ENCODE data around the gene PHLDB2.

PHLDB2 gene

DNA sequence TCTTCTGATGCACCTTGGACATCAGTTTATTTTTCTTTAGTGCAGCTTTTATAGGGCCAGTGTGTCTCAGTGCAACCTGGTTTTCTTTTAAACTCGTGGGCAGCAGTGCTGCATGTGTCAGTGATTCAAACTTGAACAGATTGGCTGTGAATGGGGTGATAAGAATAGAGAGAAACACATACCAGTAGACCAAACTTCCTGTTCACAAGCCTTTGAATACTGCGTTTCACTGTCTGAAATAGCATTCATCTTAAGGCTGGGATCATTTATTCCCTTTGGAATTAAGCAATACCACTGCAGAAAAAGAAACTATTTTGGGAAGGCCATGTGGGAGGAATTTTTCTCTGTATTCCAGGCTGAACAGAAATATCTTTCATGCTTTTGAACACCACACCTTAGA lies 51.7 kb downstream of the PHLDB2 start:
- Mint-ChIP-seq H3K27me3 (peaks cover 16% of the 10 kb centered on the region), H3K9me3 (no peaks in the 10 kb centered on the region), H3K4me1 (no peaks in the 10 kb centered on the region), H3K36me3 (no peaks in the 10 kb centered on the region), H3K27ac (no peak overlapping the region), H3K4me3 (no peak overlapping the region)
- DNase-seq: no peak
- CTCF ChIA-PET: no interaction called here

DNA sequence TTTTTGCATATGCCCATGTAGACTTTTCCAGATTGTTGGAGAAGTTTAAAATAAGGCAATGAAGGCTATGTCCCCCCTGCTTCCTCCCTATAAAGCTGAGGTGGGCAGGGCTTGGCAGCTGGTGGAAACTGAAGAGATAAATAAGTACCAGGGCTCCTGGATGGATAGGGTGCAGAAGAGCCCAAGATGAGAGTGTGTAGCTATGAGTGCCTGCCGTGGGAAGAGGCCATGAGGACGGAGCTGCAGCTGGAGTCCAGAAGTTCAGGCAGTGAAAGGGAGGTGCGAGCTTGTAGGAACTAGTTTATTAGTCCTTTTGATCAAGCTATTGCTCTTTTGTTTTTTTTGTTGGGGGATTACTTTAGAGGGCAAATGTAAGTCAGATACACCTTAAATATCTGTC lies 52.4 kb downstream of the PHLDB2 start:
- Mint-ChIP-seq H3K27me3 (peaks cover 16% of the 10 kb centered on the region), H3K36me3 (no peaks in the 10 kb centered on the region), H3K27ac (no peak overlapping the region), H3K4me3 (no peak overlapping the region), H3K4me1 (no peaks in the 10 kb centered on the region), H3K9me3 (no peaks in the 10 kb centered on the region)
- no peak for DNase-seq
- CTCF ChIA-PET: interaction anchor here (0.8 kb wide), 1 partner anchor 195 kb away, joined by 3 read pairs; no protein-coding TSS in a partner anchor

DNA sequence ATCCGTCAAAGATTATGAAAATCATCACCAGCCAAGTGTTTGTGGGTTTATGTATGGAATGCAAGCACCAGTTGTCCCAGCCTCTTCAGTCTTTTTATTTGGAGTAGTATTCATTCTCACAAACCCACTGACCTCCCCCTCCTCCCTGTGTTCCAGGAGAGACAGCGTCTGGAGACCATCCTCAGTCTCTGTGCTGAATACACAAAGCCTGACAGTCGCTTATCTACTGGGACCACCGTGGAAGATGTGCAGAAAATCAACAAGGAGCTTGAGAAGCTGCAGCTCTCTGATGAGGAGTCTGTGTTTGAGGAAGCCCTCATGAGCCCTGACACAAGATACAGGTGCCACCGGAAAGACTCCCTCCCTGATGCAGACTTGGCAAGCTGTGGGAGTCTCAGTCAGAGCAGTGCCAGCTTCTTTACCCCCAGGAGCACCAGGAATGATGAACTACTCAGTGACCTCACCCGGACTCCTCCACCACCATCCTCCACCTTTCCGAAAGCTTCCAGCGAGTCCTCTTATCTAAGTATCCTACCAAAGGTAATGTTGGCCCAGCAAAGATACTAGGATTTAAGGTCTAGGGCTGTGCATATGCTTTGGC lies 54.2 kb downstream of the PHLDB2 start:
- peaks cover 16% of the 10 kb centered on the region for H3K27me3 Mint-ChIP-seq
- H3K9me3 Mint-ChIP-seq: no peaks in the 10 kb centered on the region
- no peaks in the 10 kb centered on the region for H3K4me1 Mint-ChIP-seq
- CTCF ChIA-PET: no interaction called here
- no peaks in the 10 kb centered on the region for H3K36me3 Mint-ChIP-seq
- H3K4me3 Mint-ChIP-seq: no peak overlapping the region
- H3K27ac Mint-ChIP-seq: no peak overlapping the region
- no peak for DNase-seq

DNA sequence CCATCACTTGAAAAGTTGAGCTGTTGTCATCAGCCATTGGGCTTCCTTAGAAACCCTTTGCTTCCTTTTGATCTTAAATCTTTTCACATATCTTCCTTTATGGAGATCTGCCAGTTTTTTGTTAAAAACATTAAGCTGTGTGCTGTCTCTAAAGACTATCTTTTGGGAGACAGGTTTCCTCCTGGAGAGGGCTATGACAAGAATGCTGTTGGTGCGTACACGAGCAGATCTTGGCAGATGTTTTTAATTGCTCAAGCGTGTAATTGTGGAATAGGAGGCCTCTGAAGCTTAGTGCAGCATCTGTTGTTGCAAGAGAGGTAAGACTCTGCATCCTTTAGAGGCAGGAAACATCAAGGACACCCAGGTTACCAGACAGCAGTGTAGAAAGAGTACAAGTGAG lies 56.8 kb downstream of the PHLDB2 start:
- CTCF ChIA-PET: no interaction called here
- DNase-seq: no peak
- H3K9me3 Mint-ChIP-seq: no peaks in the 10 kb centered on the region
- H3K4me3 Mint-ChIP-seq: no peak overlapping the region
- H3K27ac Mint-ChIP-seq: no peak overlapping the region
- no peaks in the 10 kb centered on the region for H3K4me1 Mint-ChIP-seq
- H3K27me3 Mint-ChIP-seq: peaks cover 16% of the 10 kb centered on the region
- no peaks in the 10 kb centered on the region for H3K36me3 Mint-ChIP-seq

DNA sequence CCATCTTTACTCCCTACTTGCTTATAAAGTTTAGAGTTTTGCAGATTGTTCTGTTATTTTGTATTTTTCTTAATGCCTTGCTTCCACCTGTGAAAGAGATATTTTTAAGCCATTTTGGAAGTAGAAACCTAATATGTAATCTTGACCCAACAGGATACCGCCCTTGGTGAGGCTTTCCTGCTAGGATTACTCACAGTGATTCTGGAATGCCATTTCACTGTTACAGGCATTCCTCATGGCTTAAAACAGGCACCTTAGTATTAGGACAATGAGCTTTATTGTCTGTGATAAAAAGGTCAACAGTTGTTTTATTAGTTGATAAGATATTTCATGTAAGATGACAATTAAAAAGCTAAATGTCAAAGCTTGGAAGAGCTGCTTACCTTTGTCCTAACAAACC lies 58.2 kb downstream of the PHLDB2 start:
- CTCF ChIA-PET: interaction anchor here (0.6 to 1.2 kb wide), 2 partner anchors 12 kb away, joined by 3 read pairs; no protein-coding TSS in a partner anchor
- H3K36me3 Mint-ChIP-seq: no peaks in the 10 kb centered on the region
- DNase-seq: no peak

DNA sequence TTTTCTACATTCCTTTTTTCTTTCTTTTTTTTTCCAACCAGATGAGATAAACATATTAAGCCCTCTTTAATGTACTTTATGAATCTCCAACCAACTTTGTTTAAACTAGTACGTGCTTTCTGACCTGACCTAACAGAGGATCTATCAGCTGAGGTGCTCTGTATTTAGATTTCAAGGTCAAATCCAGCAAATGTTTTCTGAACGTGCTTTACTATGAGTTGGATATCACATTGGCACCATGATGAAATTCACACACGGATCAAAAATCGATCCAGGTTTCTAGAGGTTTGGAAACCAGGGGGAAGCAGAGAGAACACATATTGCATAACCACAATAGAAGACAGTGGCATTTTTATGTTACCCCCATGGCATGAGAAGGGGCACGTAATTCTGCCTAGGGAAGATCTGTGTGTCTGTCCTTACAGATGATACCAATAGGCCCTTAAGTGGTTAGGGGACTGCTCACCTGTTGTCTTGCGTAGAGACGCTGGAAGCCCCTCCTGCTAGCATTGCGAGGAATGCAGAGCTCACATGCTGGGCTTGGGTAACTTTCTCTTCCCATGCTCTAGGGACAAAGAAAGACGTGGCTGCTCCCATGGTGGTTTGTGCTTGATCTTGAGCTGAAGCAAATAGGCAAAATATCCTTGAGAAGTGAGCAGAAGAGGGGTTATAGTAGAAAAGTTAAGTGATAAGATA lies 60.5 kb downstream of the PHLDB2 start:
- H3K4me3 Mint-ChIP-seq: no peak overlapping the region
- no peak overlapping the region for H3K27ac Mint-ChIP-seq
- CTCF ChIA-PET: no interaction called here
- no peaks in the 10 kb centered on the region for H3K36me3 Mint-ChIP-seq
- H3K4me1 Mint-ChIP-seq: no peaks in the 10 kb centered on the region
- DNase-seq: no peak
- H3K9me3 Mint-ChIP-seq: no peaks in the 10 kb centered on the region
- H3K27me3 Mint-ChIP-seq: peaks cover 6% of the 10 kb centered on the region

More for the DNA sequence above, 58.2 kb downstream of the PHLDB2 start:
- H3K4me1 Mint-ChIP-seq: no peaks in the 10 kb centered on the region
- H3K9me3 Mint-ChIP-seq: no peaks in the 10 kb centered on the region
- no peak overlapping the region for H3K4me3 Mint-ChIP-seq
- peaks cover 12% of the 10 kb centered on the region for H3K27me3 Mint-ChIP-seq
- H3K27ac Mint-ChIP-seq: no peak overlapping the region

DNA sequence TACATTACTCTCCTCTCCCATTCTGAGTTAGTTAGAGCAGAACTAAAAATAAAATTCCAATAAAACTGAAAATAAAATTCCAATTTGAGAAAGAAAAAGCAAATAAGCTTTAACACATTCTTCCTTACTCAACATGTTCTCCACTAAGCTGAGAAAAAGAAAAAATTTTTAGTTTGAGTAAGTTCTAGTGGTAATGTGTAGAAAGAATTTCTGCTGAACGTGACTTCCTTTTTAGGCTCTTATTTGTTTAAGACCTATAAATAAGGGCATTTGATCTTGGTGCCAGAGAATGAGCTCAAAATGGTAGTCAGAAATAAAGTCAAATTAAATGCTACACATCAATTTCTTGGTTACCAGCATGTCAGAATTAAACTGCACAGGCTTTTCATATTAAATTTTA lies 62.1 kb downstream of the PHLDB2 start:
- CTCF ChIA-PET: interaction anchor here (0.8 to 1.3 kb wide), 2 partner anchors 11 to 205 kb away, joined by 3 to 4 read pairs; no protein-coding TSS in a partner anchor

DNA sequence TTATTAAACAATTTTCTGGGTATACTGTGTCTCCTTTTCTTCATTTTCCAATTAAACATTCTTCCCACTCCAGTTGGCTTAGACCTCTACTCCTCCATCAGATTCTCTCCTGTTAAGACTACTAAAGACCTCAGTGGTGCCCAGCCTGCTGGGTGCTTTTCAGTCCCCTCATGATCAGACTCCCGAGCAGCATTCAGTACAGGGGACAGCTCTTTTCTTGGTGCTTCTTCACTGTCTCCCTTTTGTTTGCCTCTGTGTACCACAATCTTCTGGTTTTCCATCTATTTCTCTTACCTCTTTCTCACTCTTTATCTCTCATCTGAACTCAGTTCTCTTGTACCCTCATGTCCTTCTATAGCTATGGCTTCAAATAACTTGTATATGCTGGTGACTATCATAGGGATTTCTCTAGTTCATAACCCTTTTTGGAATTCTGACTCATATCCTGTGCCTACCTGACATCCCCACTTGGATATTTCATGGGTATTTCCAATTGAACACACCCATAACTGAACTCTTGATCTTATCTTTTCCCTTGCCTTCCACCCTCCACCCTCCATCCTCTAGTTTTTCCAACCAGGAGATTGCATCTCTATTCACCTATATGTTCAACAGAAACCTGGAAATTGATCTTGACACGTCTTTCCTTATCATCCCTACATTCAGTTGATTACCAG lies 64.2 kb downstream of the PHLDB2 start:
- Mint-ChIP-seq H3K4me1 (no peaks in the 10 kb centered on the region), H3K9me3 (no peaks in the 10 kb centered on the region), H3K36me3 (no peaks in the 10 kb centered on the region), H3K4me3 (no peak overlapping the region), H3K27me3 (no peaks in the 10 kb centered on the region), H3K27ac (no peak overlapping the region)
- CTCF ChIA-PET: interaction anchor here (1.2 kb wide), 1 partner anchor 14 kb away, joined by 3 read pairs; no protein-coding TSS in a partner anchor
- no peak for DNase-seq

More for the DNA sequence above, 62.1 kb downstream of the PHLDB2 start:
- no peaks in the 10 kb centered on the region for H3K4me1 Mint-ChIP-seq
- no peaks in the 10 kb centered on the region for H3K9me3 Mint-ChIP-seq
- no peak for DNase-seq
- H3K4me3 Mint-ChIP-seq: no peak overlapping the region
- no peaks in the 10 kb centered on the region for H3K36me3 Mint-ChIP-seq
- no peak overlapping the region for H3K27ac Mint-ChIP-seq
- H3K27me3 Mint-ChIP-seq: no peaks in the 10 kb centered on the region

DNA sequence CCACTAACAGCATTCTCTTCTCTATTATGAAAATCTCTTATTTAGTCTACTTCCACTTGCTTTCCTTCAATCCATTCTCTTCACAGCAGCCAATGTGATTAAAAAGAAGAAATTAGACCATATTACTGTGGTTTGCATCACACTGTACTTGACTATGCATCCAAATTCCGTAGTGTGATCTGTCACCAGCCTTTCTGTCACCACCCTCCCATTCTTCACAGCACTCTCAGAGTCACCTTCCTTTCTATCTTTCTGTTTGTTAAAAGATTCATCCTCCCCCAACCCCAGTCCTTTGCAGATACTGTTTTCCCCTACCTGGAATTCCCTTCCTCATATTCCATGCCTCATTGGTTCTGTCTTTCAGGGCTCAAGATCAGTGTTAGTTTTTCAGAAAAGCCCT lies 64.7 kb downstream of the PHLDB2 start:
- Mint-ChIP-seq H3K9me3 (no peaks in the 10 kb centered on the region), H3K4me3 (no peak overlapping the region), H3K27ac (no peak overlapping the region), H3K27me3 (no peaks in the 10 kb centered on the region), H3K4me1 (no peaks in the 10 kb centered on the region), H3K36me3 (no peaks in the 10 kb centered on the region)
- no peak for DNase-seq
- CTCF ChIA-PET: no interaction called here

DNA sequence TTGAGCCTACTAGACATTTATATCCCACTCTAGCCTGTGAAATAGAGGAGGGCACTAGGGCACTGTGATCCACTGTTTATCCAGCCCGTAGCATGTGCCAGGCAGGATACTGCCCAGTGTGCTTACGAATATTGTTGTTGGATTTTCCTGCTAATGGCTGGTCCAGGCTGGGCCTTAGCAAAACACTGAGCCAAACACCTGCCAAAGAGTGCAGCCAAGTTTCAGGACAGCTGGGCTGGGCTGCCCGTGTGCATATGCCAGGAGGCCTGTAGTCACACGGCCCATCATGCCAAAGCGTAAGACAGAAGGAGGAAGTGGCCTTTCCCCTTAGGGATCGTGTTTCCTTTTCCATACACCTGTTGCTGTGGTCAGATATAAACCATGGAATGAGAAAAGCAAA lies 65.2 kb downstream of the PHLDB2 start:
- H3K4me3 Mint-ChIP-seq: no peak overlapping the region
- no peak overlapping the region for H3K27ac Mint-ChIP-seq
- no peaks in the 10 kb centered on the region for H3K27me3 Mint-ChIP-seq
- no peaks in the 10 kb centered on the region for H3K9me3 Mint-ChIP-seq
- CTCF ChIA-PET: no interaction called here
- no peaks in the 10 kb centered on the region for H3K36me3 Mint-ChIP-seq
- no peaks in the 10 kb centered on the region for H3K4me1 Mint-ChIP-seq
- no peak for DNase-seq

DNA sequence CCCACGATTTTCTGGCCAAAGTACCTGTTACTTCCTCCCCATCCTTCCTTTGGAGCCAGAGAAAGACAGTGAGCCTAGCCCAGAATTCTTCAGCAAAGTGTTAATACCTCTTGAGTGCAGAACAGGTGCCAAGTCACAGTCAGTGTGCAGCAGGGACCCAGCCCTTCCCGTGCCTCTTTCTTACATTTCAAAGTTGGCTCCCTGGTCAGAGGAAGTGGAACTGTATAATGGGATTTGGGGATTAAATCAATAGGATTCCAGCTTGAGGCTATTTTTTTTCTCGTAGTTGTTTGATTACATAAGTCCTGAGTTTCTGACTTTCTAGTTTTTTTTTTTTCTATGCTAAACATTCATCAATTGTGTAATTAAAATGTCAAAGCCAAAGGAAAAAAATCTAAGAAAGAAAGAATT lies 67.2 kb downstream of the PHLDB2 start:
- Mint-ChIP-seq H3K27ac (no peak overlapping the region), H3K9me3 (no peaks in the 10 kb centered on the region), H3K36me3 (no peaks in the 10 kb centered on the region), H3K4me1 (no peaks in the 10 kb centered on the region), H3K4me3 (no peak overlapping the region), H3K27me3 (peaks cover under 1% of the 10 kb centered on the region)
- DNase-seq: no peak
- CTCF ChIA-PET: interaction anchor here (0.9 to 1.2 kb wide), 2 partner anchors 40 to 209 kb away, joined by 3 read pairs; no protein-coding TSS in a partner anchor

DNA sequence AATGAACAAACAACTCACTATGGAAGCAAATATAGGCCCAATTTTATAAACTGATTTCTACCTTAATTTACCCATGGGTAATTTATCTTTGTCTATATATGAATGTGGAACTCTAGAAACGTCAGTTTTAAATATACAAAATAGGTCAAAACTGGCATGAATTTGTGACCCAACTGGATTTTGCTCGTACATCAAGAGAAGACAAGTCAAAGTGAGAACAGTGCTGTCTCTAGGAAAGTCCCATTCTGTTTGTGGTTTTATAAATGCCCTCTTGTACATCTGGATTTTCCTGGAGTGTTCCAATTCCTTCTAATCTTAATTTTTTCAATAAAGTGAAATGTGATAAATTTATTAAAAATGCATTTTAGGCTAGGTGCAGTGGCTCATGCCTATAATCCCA lies 69.5 kb downstream of the PHLDB2 start:
- CTCF ChIA-PET: no interaction called here
- Mint-ChIP-seq H3K4me1 (no peaks in the 10 kb centered on the region), H3K4me3 (no peak overlapping the region), H3K36me3 (no peaks in the 10 kb centered on the region), H3K27ac (no peak overlapping the region), H3K27me3 (peaks cover 13% of the 10 kb centered on the region), H3K9me3 (no peaks in the 10 kb centered on the region)
- DNase-seq: no peak

DNA sequence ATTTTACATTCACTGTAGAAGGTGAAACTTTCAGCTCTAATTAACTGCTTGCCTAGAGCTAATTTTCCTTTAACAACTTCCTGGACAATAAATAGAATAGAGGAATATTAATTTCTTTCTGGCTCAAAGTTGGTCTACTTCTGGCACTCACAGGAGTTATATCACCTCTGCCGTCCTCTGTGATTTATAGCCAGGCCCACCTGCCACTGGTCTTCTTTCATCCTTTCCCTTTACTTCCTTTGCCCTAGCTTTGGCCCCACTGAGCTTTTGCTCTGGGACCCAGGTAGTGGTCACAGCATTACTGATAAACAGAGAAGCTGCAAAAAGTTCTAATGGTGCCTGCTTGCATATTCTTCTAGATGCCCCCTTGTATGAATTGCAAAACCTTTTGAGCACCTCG lies 70.4 kb downstream of the PHLDB2 start:
- H3K4me1 Mint-ChIP-seq: no peaks in the 10 kb centered on the region
- no peaks in the 10 kb centered on the region for H3K9me3 Mint-ChIP-seq
- peaks cover 13% of the 10 kb centered on the region for H3K27me3 Mint-ChIP-seq
- no peaks in the 10 kb centered on the region for H3K36me3 Mint-ChIP-seq
- no peak overlapping the region for H3K4me3 Mint-ChIP-seq
- CTCF ChIA-PET: interaction anchor here (1.2 kb wide), 1 partner anchor 13 kb away, joined by 3 read pairs; no protein-coding TSS in a partner anchor
- DNase-seq: no peak
- no peak overlapping the region for H3K27ac Mint-ChIP-seq

DNA sequence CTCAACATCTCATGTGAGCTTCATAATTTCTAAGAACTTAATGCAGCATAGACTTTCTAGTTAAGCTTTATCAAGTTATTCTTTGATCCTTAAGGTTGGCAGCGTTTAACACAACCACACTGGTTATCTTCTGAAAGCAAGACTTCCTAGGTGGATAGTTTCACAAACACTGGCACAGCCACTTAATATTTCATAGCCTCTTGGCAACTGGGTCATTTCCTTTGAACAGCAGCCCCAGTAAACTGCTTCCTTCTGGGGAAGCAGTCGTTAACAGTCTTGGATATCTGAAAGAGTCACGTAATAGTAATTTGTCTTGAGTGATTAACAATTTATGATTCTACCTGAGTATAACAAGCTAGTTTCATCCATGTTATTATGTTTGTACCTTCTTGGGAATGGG lies 73.9 kb downstream of the PHLDB2 start:
- Mint-ChIP-seq H3K4me1 (no peaks in the 10 kb centered on the region), H3K27me3 (peaks cover 18% of the 10 kb centered on the region), H3K36me3 (no peaks in the 10 kb centered on the region), H3K4me3 (no peak overlapping the region), H3K27ac (no peak overlapping the region), H3K9me3 (no peaks in the 10 kb centered on the region)
- DNase-seq: no peak
- CTCF ChIA-PET: interaction anchor here (0.8 to 1.6 kb wide), 2 partner anchors 12 to 80 kb away, joined by 3 read pairs; no protein-coding TSS in a partner anchor

Data from activated naive CD4-positive, alpha-beta T cell treated with anti-CD3 and anti-CD28 coated beads, Interleukin-2, amount 10 ng/mL, durations not matched to agents 7 days and 5 days (primary cell).